Testis (tissue), 3 donors: Measurements from ENCODE around the gene AMZ1. TPM values are rescaled to one million over a fixed set of nuclear protein-coding genes. Genes with fewer than 3 reads are reported as not detected.
A peak's percentile ranks its signal among the peaks of the same experiment; 100 is the strongest.

ENCODE experiments used
- DNase-seq: peaks from one replicate; pipeline ENCODE4 v3.0.0-alpha.2; 2019
- H3K27ac ChIP-seq, 2 donors: fragments of 200-600 bp; sonication (generic); one replicate each; pipeline ENCODE4 v1.5.1; 2019
- H3K27me3 ChIP-seq: fragments of 200-600 bp; sonication (generic); one replicate; pipeline ENCODE4 v1.5.1; 2019
- H3K36me3 ChIP-seq: fragments of 200-600 bp; sonication (generic); one replicate; pipeline ENCODE4 v1.5.1; 2017; ENCODE audit warnings: low read depth; ENCODE audit errors: missing control alignments
- H3K4me1 ChIP-seq: fragments of 200-600 bp; sonication (generic); one replicate; pipeline ENCODE4 v1.5.1; 2019
- H3K4me3 ChIP-seq, 2 donors: fragments of 200-600 bp; sonication (generic); one replicate each; pipeline ENCODE4 v1.5.1; 2017 to 2019
- H3K9me3 ChIP-seq: fragments of 200-600 bp; sonication (generic); one replicate; pipeline ENCODE4 v1.5.1; 2017
- POLR2A ChIP-seq: fragments of 450-650 bp; IDR thresholded peaks from one replicate; pipeline ENCODE4 v1.6.1; 2017; ENCODE audit warnings: antibody characterized with exemption, mild to moderate bottlenecking, moderate library complexity
- WGBS, 2 donors: methylation state at CpG; one replicate each; pipeline ENCODE4 v1.1.5; 2018; 5-methylcytosine and 5-hydroxymethylcytosine counted together
- intact Hi-C: fragments of 100-400 bp; cut with DNase I; formaldehyde crosslinking; loops from one replicate; pipeline ENCODE4 v1.15.1; 2023; ENCODE audit warnings: low total_unique reads
- polyA plus RNA-seq: library from polyadenylated mRNA; stranded (reverse); fragments of 350-450 nt; fragmentation: Illumina TruSeq; extraction: RNeasy Lipid Tissue Mini Kit (QIAGEN cat#74804); gene quantifications from one replicate; pipeline ENCODE4 v1.2.3, GENCODE V29; 2014; ENCODE audit warnings: low read depth, low replicate concordance; ENCODE audit not compliant: insufficient read depth
- total RNA-seq, 2 donors: library from RNA; depleted of rRNA; stranded (reverse); fragments of >200 nt; gene quantifications; one replicate each; pipeline ENCODE4 v1.2.3, GENCODE V29; 2016
- TF ChIP-seq, protein P1 (sequence below), 3 experiments: fragments of 450-650 bp in 2 of 3; fragments of 200-600 bp in 1 of 3; sonication (generic) in 1 of 3; IDR thresholded peaks; one replicate each; pipeline ENCODE4 v1.5.1; 2016 to 2019; ENCODE audit warnings: antibody characterized with exemption in 3 of 3, mild to moderate bottlenecking in 2 of 3, moderate library complexity in 1 of 3

AMZ1 gene
- total and polyA plus RNA-seq, 3 donors from 2014 or later: 1.1 to 3.2 (median 2.7) TPM

DNA sequence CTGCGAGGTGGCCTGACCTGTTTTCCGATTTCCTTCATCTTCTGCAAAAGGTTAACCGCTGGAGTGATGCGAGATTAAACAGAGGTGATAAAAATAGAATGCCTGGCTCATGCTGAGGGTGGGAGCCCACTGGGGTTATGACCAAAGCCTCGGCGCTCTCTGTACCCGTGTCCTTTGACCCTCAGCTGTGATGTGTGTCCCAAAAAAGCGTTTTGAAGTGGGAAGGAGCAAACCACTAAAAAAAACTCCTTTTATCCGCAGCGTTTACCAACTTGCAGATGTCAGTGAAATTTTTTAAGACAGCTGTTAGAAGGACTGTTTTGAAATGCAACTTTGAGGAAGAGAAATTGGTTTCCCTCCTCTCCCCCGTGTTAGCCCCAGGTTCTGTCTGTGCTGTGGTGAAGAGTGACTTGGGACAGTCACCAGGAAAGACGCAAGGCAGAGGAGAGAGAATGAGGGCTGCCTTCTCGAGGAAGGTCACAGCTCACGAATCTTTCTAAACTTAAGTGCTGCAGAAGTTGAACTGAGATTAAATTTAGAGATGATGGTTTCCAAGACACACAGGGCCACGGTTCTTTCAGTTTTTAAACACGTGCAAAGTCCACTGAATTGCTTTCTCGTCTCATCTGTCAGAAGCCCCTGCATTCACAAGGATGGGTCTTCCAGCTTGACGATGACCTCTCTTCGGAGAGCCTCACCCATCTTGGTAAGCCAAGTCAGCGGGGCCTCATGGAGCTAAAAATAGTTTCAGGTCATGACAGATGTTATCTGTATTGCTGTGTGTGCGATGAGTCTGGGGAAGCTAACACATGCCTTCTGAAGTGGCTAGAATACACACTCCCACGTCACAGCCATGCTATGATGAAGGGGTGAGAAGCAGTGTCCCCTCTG lies 27.6 kb downstream of the AMZ1 start:
- no peaks in the 10 kb centered on the region for H3K9me3 ChIP-seq
- DNase-seq: no peak
- peaks cover 23% of the 10 kb centered on the region for H3K4me1 ChIP-seq
- H3K27me3 ChIP-seq: no peaks in the 10 kb centered on the region
- no peak overlapping the region for H3K4me3 ChIP-seq
- no peak for TF ChIP-seq POLR2A
- TF ChIP-seq, protein P1, sequence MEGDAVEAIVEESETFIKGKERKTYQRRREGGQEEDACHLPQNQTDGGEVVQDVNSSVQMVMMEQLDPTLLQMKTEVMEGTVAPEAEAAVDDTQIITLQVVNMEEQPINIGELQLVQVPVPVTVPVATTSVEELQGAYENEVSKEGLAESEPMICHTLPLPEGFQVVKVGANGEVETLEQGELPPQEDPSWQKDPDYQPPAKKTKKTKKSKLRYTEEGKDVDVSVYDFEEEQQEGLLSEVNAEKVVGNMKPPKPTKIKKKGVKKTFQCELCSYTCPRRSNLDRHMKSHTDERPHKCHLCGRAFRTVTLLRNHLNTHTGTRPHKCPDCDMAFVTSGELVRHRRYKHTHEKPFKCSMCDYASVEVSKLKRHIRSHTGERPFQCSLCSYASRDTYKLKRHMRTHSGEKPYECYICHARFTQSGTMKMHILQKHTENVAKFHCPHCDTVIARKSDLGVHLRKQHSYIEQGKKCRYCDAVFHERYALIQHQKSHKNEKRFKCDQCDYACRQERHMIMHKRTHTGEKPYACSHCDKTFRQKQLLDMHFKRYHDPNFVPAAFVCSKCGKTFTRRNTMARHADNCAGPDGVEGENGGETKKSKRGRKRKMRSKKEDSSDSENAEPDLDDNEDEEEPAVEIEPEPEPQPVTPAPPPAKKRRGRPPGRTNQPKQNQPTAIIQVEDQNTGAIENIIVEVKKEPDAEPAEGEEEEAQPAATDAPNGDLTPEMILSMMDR (IDR thresholded peaks at IDR 0.05): no peak
- no peaks in the 10 kb centered on the region for H3K36me3 ChIP-seq
- intact Hi-C loops: no loop called here
- H3K27ac ChIP-seq: peak overlapping the region in 1 of 2 donors; percentile 54
- WGBS, 2 donors: 64 to 73% methylated on average over 20 to 22 of the region's 22 CpGs

DNA sequence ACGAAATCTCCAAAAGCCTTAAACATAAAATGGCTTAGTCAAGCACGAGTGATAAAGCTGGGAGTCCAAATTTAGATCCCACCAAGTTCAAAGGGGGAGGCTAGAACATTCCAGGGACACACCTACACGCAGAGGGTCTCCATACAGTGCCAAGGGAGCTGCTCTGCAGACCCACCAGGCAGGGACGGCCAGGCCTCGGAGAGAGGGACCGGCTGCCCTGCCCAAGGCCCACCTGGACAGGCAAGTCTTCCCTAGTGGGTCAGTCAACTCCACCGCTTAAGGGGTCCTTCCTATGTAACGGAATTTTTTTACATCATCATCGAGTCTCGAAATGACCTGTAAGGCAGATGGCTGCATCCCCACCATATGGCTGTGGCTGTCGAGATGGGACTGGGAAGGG lies 28.5 kb downstream of the AMZ1 start:
- WGBS, 2 donors: 74 to 78% methylated on average over 11 of the region's 11 CpGs
- Histone ChIP-seq H3K4me3 (no peak overlapping the region), H3K36me3 (no peaks in the 10 kb centered on the region), H3K4me1 (peaks cover 23% of the 10 kb centered on the region), H3K27ac (peak overlapping the region in 1 of 2 donors; percentile 54), H3K27me3 (no peaks in the 10 kb centered on the region), H3K9me3 (no peaks in the 10 kb centered on the region)
- TF ChIP-seq POLR2A: no peak
- TF ChIP-seq, protein P1 (IDR thresholded peaks at IDR 0.05): no peak
- intact Hi-C loops: no loop called here
- DNase-seq: no peak

DNA sequence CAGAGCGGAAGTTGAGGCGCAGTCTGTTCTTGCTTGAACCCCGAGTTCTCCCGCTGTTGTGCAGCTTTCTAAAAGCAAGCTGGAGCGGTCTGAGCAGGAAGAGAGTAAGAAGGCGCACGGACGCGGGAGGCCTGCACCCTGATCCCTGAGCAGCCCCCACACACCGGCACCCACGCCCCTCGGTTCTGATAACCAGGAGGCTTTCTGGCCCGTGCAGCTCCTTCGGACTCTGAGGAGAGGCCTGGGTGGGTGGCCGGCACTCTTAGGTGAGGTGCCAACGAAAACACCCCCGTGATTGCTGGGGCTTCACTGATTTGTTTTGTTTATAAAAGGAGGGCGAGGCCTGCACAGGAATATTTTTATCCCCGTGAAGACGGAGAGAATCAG lies 28.9 kb downstream of the AMZ1 start:
- no peak overlapping the region for H3K4me3 ChIP-seq
- no peaks in the 10 kb centered on the region for H3K9me3 ChIP-seq
- no peaks in the 10 kb centered on the region for H3K27me3 ChIP-seq
- peak overlapping the region in 1 of 2 donors; percentile 54 for H3K27ac ChIP-seq
- 44 to 61% methylated on average over 20 of the region's 20 CpGs for WGBS, 2 donors
- intact Hi-C loops: no loop called here
- H3K4me1 ChIP-seq: peaks cover 23% of the 10 kb centered on the region
- TF ChIP-seq, protein P1 (IDR thresholded peaks at IDR 0.05): no peak
- TF ChIP-seq POLR2A: no peak
- H3K36me3 ChIP-seq: no peaks in the 10 kb centered on the region
- DNase-seq: no peak

DNA sequence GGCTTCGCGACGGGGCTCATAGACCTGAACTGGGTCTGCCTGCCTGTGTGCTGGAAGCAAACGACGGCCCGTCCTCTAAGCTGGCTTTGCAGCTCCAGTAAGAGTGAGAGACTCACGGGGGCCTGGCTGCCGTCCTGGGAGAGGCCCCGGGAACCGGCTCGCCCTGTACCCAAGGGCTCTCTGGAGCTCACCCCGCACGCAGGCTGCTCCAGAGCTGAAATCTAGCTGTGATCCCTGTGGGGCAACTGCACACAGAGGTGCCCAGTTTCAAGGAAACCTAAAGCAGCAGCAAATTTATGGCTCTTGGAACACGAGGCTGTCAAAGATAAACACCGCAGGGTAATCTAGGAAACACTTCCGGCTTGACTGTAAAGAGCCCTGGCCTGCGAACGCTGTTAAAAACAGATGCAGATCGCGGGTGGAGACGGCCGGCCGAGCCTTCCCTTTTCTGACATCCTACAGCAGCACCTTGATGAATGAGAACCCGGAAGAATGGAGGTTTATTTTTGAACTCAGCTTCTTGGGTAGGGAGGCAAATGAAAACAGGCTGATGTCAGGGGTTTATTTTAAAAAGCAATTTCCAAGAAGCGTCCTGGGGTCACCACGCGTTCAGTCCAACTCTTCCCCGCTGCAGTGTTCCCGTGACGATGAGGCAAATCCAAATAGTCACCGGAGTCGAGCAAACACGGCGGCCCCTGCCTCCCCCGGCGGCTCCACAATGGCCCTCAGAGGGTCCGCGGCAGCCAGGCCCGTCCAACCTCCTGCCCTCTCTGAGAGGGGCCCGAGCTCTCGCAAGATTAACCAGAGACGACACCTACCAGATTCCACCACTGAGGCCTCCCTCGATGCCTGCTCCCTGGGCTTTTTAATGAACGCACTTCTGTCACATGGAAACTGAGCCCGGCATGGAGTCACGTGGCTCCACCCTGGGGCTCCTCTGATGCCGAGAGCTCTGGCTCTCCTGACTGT lies 29.6 kb downstream of the AMZ1 start:
- Histone ChIP-seq H3K27ac (peak overlapping the region in 1 of 2 donors; percentile 54), H3K9me3 (no peaks in the 10 kb centered on the region), H3K27me3 (no peaks in the 10 kb centered on the region), H3K36me3 (no peaks in the 10 kb centered on the region), H3K4me1 (peaks cover 23% of the 10 kb centered on the region), H3K4me3 (no peak overlapping the region)
- DNase-seq: peak; percentile 65
- WGBS, 2 donors: 41 to 52% methylated on average over 25 to 47 of the region's 47 CpGs
- intact Hi-C loops: no loop called here
- TF ChIP-seq, protein P1 (IDR thresholded peaks at IDR 0.05): no peak
- no peak for TF ChIP-seq POLR2A
